Mononuclear cell (primary cell): ENCODE measurements around the gene SLC27A4. TPM values are rescaled to one million over a fixed set of nuclear protein-coding genes. Genes with fewer than 3 reads are reported as not detected.

Experiments
- H3K27me3 ChIP-seq: 2 replicates; pipeline ENCODE4 v1.6.0; 2011; ENCODE audit warnings: low read length, control low read depth; ENCODE audit not compliant: insufficient read depth
- H3K4me1 ChIP-seq: 2 replicates; pipeline ENCODE4 v1.5.1; 2011; ENCODE audit warnings: mild to moderate bottlenecking, low read length, control low read depth; ENCODE audit not compliant: insufficient read depth
- H3K4me3 ChIP-seq: 2 replicates; pipeline ENCODE4 v1.5.1; 2011; ENCODE audit warnings: mild to moderate bottlenecking, low read length, moderate library complexity
- H3K9me3 ChIP-seq: 2 replicates; pipeline ENCODE4 v1.5.1; 2011; ENCODE audit warnings: low read depth, mild to moderate bottlenecking, control low read depth, low read length
- total RNA-seq: library from RNA; depleted of rRNA; stranded (reverse); fragments of >200 nt; gene quantifications from one replicate; pipeline ENCODE4 v1.2.3, GENCODE V29; 2012

Gene SLC27A4
- total RNA-seq, 1 donor: 2.1 TPM

- Histone ChIP-seq H3K9me3 (no peaks in the 10 kb centered on the region), H3K4me3 (no peak overlapping the region), H3K4me1 (no peaks in the 10 kb centered on the region), H3K27me3 (peaks cover 7% of the 10 kb centered on the region)
Measured at GRCh38 chr9:128406848-128407391, 66.6 kb downstream of the SLC27A4 start.

DNA sequence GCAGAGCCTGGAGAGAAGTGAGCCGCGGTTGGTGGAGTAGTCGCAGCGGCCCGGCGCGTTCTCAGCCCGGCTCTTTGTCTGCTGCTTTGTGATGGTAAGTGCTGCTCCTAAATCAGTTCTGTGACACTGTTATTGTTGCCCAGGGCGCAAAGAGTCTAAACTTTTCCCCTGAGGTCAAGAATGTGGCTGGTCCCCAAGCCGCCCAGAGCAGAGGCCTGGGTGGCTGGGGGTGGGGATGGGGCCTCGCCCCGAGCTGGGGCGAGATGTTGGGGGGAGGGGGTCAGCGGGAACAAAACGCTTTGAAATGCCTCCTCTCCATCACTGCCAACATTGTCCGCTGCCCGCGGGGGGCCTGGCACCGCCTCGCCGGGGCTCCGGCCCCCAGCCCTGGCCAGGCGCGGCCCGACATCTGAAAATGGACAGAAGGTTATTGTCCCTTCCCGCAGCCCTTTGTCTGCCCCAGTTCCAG is 68.7 kb downstream of the SLC27A4 start:
- Histone ChIP-seq H3K9me3 (no peaks in the 10 kb centered on the region), H3K27me3 (peaks cover 7% of the 10 kb centered on the region), H3K4me3 (no peak overlapping the region), H3K4me1 (no peaks in the 10 kb centered on the region)

GRCh38 chr9:128409450-128409849 is 69.1 kb downstream of the SLC27A4 start:
- Histone ChIP-seq H3K27me3 (peaks cover 7% of the 10 kb centered on the region), H3K9me3 (no peaks in the 10 kb centered on the region), H3K4me1 (no peaks in the 10 kb centered on the region), H3K4me3 (no peak overlapping the region)

- Histone ChIP-seq H3K4me1 (no peaks in the 10 kb centered on the region), H3K4me3 (no peak overlapping the region), H3K27me3 (peaks cover 7% of the 10 kb centered on the region), H3K9me3 (no peaks in the 10 kb centered on the region)
Measured at GRCh38 chr9:128409978-128410377, 69.7 kb downstream of the SLC27A4 start.

Other genes with a start within 250 kb of the SLC27A4 start
- 23.7 TPM for gene PTGES2, start 212.8 kb upstream of the SLC27A4 start, total RNA-seq
- 4.7 TPM for gene LCN2, start 191.1 kb upstream of the SLC27A4 start, total RNA-seq
- 78.1 TPM for gene BBLN, start 180.3 kb upstream of the SLC27A4 start, total RNA-seq
- gene CIZ1, start 149.0 kb upstream of the SLC27A4 start, total RNA-seq: 26.0 TPM
- 1.4 TPM for gene DNM1, start 137.1 kb upstream of the SLC27A4 start, total RNA-seq
- 18.7 TPM for gene GOLGA2, start 64.5 kb upstream of the SLC27A4 start, total RNA-seq
- 5.8 TPM for gene SWI5, start 64.3 kb upstream of the SLC27A4 start, total RNA-seq
- 4.5 TPM for gene TRUB2, start 18.1 kb upstream of the SLC27A4 start, total RNA-seq
- gene COQ4, start 17.7 kb upstream of the SLC27A4 start, total RNA-seq: 14.5 TPM
- gene URM1, start 30.8 kb downstream of the SLC27A4 start, total RNA-seq: 17.6 TPM
- gene CERCAM, start 80.3 kb downstream of the SLC27A4 start, total RNA-seq: 1.8 TPM
- gene ODF2, start 115.5 kb downstream of the SLC27A4 start, total RNA-seq: 18.1 TPM
- 12.7 TPM for gene GLE1, start 164.2 kb downstream of the SLC27A4 start, total RNA-seq
- 200 TPM for gene SPTAN1, start 212.1 kb downstream of the SLC27A4 start, total RNA-seq